ENCODE data around the gene TMPRSS4. TPM values are rescaled to one million over a fixed set of nuclear protein-coding genes. Genes with fewer than 3 reads are reported as not detected.
A peak's percentile ranks its signal among the peaks of the same experiment; 100 is the strongest.

Gene TMPRSS4
- polyA plus RNA-seq (ENCODE audit: insufficient read length in 3 of 3), result 10 to 100 TPM; 27.4 to 39.8 (median 27.6) TPM

DNA sequence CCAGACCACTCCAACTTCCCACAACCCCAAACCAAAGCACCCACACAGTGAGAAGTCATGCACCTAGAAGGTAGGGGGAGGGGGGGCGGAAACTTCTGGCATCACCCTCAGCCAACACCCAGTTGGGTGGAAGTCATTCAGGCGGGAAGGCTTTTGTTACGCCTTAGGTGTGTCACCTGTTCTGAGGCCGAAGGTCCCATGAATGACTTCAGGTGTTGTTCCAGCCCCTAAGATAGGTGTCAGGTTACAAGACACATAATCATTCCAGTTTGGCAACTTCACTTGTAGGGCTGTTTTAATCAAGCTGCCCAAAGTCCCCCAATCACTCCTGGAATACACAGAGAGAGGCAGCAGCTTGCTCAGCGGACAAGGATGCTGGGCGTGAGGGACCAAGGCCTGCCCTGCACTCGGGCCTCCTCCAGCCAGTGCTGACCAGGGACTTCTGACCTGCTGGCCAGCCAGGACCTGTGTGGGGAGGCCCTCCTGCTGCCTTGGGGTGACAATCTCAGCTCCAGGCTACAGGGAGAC lies at the start of gene TMPRSS4:
TMPRSS4 (plus strand) TSS at position 325 of the 528 bp plus-strand sequence. CDS start 225 bp downstream, outside the sequence.
- peak in 1 of 3 donors; percentile 47 for DNase-seq (ENCODE audit: low read depth in 3 of 3, low spot score in 2 of 3)

DNA sequence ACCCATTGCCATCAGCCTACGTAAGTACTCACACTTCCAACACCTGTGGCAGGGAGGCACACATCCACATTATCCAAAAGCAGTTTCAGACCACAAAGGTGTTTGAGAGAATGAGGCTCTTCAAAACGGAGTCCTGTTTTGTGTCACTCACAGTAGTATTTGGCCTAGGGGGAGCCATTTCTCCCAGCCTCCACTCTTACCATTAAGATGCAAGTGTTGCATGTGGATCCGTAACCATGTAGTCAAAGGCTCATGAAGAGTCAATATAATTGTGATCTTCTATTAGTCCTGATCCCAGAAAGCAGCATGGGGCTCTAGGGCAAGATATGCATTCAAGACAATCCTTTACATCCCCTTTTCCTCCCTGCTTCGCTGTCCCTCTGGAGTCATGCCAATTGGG lies 49.2 kb upstream of the TMPRSS4 start:
- DNase-seq (ENCODE audit: low read depth in 3 of 3, low spot score in 2 of 3), result no peak

- DNase-seq (ENCODE audit: low read depth in 3 of 3, low spot score in 2 of 3), result no peak
Observed at GRCh38 chr11:118028626-118029025, 48.3 kb upstream of the TMPRSS4 start.

- no peak for DNase-seq (ENCODE audit: low read depth in 3 of 3, low spot score in 2 of 3)
Observed at GRCh38 chr11:118033443-118033842, 43.4 kb upstream of the TMPRSS4 start.

DNA sequence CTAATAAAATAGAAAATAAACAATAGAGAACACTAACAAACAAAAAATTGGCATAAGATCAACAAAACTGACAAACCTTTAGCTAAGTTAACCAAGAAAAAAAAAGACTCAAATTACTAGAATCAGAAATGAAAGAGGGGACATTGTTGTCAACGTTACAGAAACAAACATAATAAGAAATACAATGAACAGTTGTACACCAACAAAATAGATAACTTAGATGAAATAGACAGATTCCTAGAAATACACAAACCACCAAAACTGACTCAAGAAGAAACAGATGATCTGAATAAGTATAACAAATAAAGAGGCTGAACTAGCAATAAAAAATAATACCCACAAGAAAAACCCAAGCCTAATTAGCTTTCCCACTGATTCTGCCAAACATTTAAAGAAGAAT lies 34.7 kb upstream of the TMPRSS4 start:
- no peak for DNase-seq (ENCODE audit: low read depth in 3 of 3, low spot score in 2 of 3)

- no peak for DNase-seq (ENCODE audit: low read depth in 3 of 3, low spot score in 2 of 3)
Observed at GRCh38 chr11:118042796-118043195, 34.1 kb upstream of the TMPRSS4 start.

GRCh38 chr11:118045191-118045590 lies 31.7 kb upstream of the TMPRSS4 start:
- no peak for DNase-seq (ENCODE audit: low read depth in 3 of 3, low spot score in 2 of 3)

DNA sequence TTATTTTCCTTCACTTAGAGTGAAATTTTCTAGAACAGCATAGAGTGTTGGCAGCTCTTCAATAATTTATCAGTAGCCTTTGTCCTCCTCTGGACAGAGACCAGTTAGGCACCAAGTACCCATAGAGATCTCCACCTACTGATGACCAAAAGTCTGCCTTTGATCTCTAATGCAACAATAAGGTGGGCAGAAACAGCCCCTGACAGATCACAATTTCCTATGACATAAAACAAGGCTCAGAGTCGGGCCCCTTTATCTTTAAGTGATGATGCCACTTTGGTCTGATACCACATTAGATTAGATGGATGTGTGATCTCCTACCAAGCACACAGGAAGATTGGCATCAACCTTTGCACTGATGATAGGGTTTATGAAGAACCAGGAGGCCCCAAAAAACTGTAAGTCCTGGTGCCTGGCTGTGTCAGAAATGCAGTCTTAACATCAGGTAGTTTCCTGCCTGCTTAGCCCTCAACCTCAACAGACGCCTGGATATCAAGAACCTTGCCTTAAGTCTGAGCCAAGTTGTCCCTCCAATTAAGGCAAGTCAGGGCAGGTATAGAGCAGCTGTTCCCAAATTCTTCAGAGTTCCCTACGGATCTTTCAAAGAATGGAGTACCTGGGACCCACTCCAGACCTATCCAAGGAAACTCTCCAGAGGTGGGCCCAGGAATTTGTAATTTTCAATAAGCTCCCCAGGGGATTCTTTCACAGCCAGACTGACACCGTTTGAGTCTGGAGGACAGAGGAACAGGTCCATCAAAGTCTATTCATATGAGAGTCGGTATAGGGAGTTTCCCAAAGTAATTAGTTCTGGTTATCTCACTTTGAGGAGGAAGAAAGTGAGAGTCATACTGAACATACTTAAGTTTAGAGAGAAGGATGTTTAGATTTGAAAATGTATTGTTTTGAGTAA lies 30.6 kb upstream of the TMPRSS4 start:
- no peak for DNase-seq (ENCODE audit: low read depth in 3 of 3, low spot score in 2 of 3)

DNA sequence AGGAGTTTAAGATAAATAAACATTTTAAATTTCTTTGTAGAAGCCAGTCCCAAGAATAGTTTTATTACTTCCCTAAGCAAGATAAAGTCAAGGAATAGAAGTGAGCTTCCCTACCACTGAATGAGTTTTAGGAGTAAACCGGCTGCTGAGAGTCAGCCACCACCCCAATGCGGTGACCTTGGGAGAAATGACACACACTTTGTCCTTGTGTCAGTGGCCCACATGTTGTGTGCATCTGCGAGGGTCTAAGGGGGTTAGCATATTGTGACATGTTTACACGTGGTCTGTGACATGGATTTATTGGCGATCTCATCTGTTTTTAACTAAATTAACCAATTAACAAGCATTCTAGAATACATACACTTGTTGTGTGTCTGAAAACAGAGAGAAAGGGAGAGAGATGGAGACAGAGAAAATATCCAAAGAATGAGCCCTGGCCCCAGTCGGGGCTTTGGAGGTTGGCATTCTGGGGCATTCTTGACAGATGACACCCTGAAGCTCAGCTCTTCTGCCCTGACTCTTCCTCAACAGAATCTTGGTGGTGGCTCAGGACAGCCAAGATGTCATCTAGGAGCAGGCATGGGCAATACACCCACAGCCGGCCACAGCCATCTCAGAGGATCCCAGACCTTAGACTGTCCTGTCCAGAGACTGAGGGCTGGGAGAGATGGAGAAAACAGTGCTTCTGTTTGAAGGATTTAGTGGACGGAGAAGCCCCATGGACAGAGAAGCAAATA lies 29.7 kb upstream of the TMPRSS4 start:
- no peak for DNase-seq (ENCODE audit: low read depth in 3 of 3, low spot score in 2 of 3)

- DNase-seq (ENCODE audit: low read depth in 3 of 3, low spot score in 2 of 3), result no peak
Observed at GRCh38 chr11:118047749-118048148, 29.1 kb upstream of the TMPRSS4 start.

- DNase-seq (ENCODE audit: low read depth in 3 of 3, low spot score in 2 of 3), result no peak
Observed at GRCh38 chr11:118048472-118049370, 28.2 kb upstream of the TMPRSS4 start.

GRCh38 chr11:118049771-118050170 lies 27.1 kb upstream of the TMPRSS4 start:
- DNase-seq (ENCODE audit: low read depth in 3 of 3, low spot score in 2 of 3), result no peak

- no peak for DNase-seq (ENCODE audit: low read depth in 3 of 3, low spot score in 2 of 3)
Observed at GRCh38 chr11:118050208-118050891, 26.5 kb upstream of the TMPRSS4 start.

GRCh38 chr11:118051136-118051610 lies 25.7 kb upstream of the TMPRSS4 start:
- no peak for DNase-seq (ENCODE audit: low read depth in 3 of 3, low spot score in 2 of 3)

GRCh38 chr11:118051611-118052461 lies 25.0 kb upstream of the TMPRSS4 start:
- no peak for DNase-seq (ENCODE audit: low read depth in 3 of 3, low spot score in 2 of 3)

DNA sequence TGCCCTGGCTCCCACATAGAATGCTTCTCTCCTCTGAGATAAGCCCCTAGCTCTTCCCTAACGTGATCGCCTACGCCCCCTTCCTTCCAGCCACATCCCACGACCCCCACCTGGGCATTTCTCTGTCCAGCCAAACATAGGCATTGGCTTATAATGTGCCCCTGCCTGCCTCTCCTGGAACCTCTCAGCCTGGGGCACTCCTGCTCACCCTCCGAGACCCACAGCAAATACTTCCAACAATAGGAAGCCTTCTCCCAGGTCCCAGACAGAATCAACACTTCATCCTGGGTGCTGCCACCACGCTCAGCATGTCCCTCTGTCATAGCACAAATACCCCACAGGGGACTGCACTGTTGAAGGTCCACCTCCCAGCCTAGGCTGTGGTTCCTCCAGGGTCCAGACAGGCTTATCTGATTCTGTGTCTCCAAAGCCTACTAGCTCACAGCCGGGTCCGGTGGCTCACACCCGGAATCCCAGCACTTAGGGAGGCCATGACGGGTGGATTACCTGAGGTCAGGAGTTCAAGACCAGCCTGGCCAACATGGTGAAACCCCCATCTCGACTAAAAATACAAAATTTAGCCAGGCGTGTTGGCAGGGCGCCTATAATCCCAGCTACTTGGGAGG lies 24.2 kb upstream of the TMPRSS4 start:
- no peak for DNase-seq (ENCODE audit: low read depth in 3 of 3, low spot score in 2 of 3)

DNA sequence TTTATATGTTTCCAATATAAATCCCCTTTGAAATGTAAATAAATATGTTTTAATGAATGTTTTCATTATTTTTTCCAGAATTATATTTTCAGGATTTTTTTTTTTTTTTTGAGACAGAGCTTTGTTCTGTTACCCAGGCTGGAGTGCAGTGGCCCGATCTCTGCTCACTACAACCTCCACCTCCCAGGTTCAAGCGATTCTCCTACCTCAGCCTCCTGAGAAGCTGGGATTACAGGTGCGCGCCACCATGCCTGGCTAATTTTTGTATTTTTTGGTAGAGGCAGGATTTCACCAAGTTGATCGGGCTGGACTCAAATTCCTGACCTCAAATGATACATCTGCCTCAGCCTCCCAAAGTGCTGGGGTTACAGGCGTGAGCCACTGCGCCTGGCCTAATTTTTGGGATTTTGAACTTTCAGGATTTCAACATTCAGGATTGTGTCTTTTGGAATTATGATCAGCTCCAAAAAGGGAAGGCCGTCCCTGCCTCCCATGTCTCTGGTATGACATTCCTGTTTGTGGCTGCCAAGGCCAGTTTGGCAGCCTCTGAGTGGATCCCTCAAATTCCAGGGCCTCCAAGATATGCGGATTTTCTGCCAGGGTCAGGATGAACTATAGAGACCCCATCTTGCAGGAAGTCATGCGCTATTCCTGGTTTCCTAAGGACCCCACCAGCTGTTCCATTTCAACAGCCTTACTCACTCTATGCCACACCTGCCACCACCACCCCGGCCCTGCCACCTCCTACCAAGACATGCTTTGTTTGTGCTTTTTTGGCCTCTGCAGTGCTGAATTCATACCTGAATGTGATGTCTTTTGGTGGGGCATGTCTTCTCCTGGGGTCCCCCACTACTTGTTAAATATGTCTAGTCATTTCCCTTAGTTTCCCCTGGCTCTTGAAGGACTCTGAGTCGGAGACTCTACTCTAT lies 21.9 kb upstream of the TMPRSS4 start:
- DNase-seq (ENCODE audit: low read depth in 3 of 3, low spot score in 2 of 3), result no peak

Data from right renal cortex interstitium (tissue), 3 donors.